ENCODE measurements around the gene ADSS1.
A peak's percentile ranks its signal among the peaks of the same experiment; 100 is the strongest.

DNA sequence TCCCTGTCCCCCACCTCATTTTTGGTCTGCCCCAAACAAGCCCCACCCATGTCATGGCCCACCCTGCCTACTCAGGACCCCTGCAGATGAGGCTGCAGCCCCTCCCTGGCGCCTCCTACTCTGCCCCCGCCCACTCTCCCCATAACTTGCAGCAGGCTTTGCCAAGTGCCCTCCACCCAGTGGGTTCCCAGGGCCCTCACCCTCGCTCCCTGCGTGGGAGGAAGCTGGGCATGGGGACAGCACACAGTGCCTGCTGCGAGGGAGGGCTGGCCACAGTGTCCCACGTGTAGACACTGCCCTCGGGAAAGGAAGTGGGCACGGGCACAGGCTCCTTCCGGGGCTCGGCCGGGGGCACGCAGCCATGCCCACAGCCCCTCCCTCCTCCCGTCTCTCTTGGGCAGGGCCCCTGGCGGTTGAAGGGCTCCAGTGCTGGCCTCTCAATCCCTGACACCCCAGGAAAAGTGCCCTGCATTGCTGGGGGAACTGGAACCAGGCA, 62.1 kb downstream of the ADSS1 start:
- TF ChIP-seq, protein P1, sequence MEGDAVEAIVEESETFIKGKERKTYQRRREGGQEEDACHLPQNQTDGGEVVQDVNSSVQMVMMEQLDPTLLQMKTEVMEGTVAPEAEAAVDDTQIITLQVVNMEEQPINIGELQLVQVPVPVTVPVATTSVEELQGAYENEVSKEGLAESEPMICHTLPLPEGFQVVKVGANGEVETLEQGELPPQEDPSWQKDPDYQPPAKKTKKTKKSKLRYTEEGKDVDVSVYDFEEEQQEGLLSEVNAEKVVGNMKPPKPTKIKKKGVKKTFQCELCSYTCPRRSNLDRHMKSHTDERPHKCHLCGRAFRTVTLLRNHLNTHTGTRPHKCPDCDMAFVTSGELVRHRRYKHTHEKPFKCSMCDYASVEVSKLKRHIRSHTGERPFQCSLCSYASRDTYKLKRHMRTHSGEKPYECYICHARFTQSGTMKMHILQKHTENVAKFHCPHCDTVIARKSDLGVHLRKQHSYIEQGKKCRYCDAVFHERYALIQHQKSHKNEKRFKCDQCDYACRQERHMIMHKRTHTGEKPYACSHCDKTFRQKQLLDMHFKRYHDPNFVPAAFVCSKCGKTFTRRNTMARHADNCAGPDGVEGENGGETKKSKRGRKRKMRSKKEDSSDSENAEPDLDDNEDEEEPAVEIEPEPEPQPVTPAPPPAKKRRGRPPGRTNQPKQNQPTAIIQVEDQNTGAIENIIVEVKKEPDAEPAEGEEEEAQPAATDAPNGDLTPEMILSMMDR (IDR thresholded peaks at IDR 0.05): peak in 1 of 6 experiments; percentile 5
- no peak for TF ChIP-seq POLR2A (IDR thresholded peaks at IDR 0.05)

Data from esophagus squamous epithelium (tissue), 4 donors.